ENCODE results near the gene GFER.

GFER gene

GRCh38 chr16:1991948-1992703 lies 8.1 kb downstream of the GFER start:
- peak; percentile 99 for DNase-seq

GRCh38 chr16:1992704-1993317 lies 8.8 kb downstream of the GFER start:
- DNase-seq: no peak

- no peak for DNase-seq
These were observed 9.7 kb downstream of the GFER start for GRCh38 chr16:1993731-1994131.

- no peak for DNase-seq
These were observed 13.7 kb downstream of the GFER start for GRCh38 chr16:1997494-1998359.

GRCh38 chr16:1998360-1998835 lies 14.4 kb downstream of the GFER start:
- DNase-seq: no peak

- DNase-seq: no peak
These were observed 15.1 kb downstream of the GFER start for GRCh38 chr16:1998852-1999801.

- DNase-seq: no peak
These were observed 16.0 kb downstream of the GFER start for GRCh38 chr16:1999866-2000514.

- DNase-seq: no peak
These were observed 17.0 kb downstream of the GFER start for GRCh38 chr16:2001035-2001434.

- DNase-seq: no peak
These were observed 17.7 kb downstream of the GFER start for GRCh38 chr16:2001456-2002355.

GRCh38 chr16:2002406-2003230 lies 18.6 kb downstream of the GFER start:
- no peak for DNase-seq

- no peak for DNase-seq
These were observed 19.3 kb downstream of the GFER start for GRCh38 chr16:2003231-2003826.

GRCh38 chr16:2003827-2004641 lies 20.0 kb downstream of the GFER start:
- peak; percentile 88 for DNase-seq

GRCh38 chr16:2004795-2005517 lies 21.0 kb downstream of the GFER start:
- no peak for DNase-seq

- no peak for DNase-seq
These were observed 21.7 kb downstream of the GFER start for GRCh38 chr16:2005646-2006045.

GRCh38 chr16:2006317-2006716 lies 22.3 kb downstream of the GFER start:
- no peak for DNase-seq

- no peak for DNase-seq
These were observed 23.3 kb downstream of the GFER start for GRCh38 chr16:2007081-2007836.

- DNase-seq: peak; percentile 33
These were observed 24.1 kb downstream of the GFER start for GRCh38 chr16:2008009-2008526.
